Transverse colon (tissue), 3 donors: ENCODE results near the gene UNCX.

Experiments used
- CTCF ChIP-seq, 5 experiments: fragments of 200-600 bp in 3 of 5; fragments of 450-650 bp in 2 of 5; sonication (generic) in 3 of 5; IDR thresholded peaks; 1 replicate in 2 of 5; 2 replicates in 3 of 5; pipeline ENCODE4 v1.5.1; 2016 to 2017; ENCODE audit warnings: antibody characterized with exemption in 5 of 5, inconsistent platforms in 3 of 5, mild to moderate bottlenecking in 2 of 5, moderate library complexity in 1 of 5
- POLR2A ChIP-seq: fragments of 450-650 bp; IDR thresholded peaks from one replicate; pipeline ENCODE4 v1.6.1; 2016; ENCODE audit warnings: antibody characterized with exemption, mild to moderate bottlenecking, moderate library complexity

DNA sequence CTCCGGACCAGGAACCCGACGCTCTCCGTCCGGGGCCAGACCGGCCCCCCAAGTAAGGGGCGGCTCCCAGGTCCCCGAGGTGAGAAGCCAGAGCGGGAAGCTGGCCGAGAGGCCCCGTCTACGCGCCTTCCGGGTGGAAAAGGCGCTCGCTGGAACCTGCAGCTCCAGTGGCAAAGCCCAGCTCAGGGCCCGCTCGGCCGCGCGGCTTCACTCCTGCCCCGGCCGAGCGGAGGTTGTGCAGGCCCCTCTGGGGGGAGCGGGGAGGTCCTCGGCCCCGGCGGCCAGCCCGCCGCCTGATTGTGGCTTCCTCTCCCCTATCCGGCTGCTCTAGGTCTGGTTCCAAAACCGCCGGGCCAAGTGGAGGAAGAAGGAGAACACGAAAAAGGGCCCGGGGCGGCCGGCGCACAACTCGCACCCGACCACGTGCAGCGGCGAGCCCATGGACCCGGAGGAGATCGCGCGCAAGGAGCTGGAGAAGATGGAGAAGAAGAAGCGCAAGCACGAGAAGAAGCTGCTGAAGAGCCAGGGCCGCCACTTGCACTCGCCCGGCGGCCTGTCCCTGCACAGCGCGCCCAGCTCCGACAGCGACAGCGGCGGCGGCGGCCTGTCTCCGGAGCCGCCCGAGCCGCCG, 2.9 kb downstream of the UNCX start:
- TF ChIP-seq POLR2A: no peak
- no peak for TF ChIP-seq CTCF (IDR thresholded peaks at IDR 0.05)
